CD4-positive, alpha-beta T cell treated with Interleukin-21 for 1 hour (primary cell): ENCODE results near the gene GIMAP8.

Source experiments
- DNase-seq: peaks from one replicate; pipeline ENCODE4 v3.0.0-alpha.2; 2020

Gene GIMAP8

DNA sequence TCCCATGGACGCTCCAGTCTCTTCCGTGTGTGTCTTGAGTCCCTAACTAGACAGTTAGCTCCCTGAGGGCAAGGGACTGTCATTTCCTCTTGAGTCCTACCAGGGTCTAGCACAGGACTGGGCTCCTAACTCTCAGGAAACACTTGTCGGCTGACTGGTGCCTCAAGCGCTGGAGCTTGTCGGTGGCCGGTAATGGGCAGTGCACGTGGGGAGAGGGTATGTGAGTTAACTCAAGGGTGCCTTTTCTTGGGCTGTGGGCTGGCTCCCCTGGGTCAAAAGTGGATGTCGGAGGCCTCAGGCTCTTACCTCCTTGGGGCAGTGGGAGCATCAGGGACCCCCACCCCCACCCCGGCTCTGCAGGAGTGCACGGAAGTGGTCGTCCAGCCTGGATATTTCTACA lies 38.4 kb upstream of the GIMAP8 start:
- DNase-seq, result no peak

GRCh38 chr7:150412518-150413488 lies 37.6 kb upstream of the GIMAP8 start:
- DNase-seq, result no peak

- DNase-seq, result no peak
These were observed 36.8 kb upstream of the GIMAP8 start for GRCh38 chr7:150413640-150414081.

DNA sequence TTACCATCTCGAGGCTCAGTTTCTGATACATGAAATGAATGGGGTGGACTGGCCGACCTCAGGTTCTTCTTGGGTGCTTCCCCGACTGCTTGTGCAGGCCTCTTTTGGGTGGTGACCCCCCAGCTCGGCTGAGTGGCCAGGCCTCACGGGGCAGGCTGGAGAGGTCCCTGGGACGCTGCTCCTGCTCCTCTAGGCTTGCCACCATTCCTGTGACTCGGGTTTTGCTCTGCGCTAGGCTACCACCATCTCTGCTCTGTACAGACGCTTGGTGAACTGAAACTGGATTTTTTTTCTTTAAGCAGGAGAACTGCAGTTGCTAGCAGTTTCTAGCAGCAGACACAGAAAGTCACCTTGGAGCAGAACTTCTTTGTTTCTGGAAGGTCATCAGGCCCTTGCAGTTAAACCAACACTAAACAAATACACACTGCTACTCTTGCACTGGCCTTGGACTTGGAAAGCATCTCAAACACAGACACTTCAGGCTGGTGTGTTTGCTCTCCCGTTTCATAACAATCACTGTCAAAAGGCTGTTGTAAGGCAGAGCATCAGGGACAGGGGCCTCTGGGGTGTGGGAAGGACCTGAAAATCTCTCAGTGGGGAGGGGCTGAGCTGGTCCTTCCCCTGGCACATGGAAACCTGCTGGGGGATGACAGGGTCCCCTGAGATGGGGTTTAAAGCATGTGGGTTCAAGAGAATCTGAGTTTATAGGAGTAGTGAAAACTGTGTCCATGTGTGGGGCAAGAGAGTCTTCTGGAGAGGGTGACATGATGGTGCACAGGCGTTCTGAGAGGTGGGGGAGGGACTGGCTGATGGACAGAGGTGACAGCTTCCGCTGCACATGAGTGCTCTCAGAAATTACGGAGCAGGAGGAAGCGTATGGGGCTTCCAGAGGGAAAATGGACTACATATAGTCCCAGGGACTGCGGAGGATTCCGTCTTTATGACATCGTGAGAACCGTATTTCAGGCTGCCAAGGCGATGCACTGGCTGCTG lies 35.0 kb upstream of the GIMAP8 start:
- no peak for DNase-seq

GRCh38 chr7:150417239-150417638 lies 33.2 kb upstream of the GIMAP8 start:
- DNase-seq, result no peak

- DNase-seq, result no peak
These were observed 32.6 kb upstream of the GIMAP8 start for GRCh38 chr7:150417863-150418262.

DNA sequence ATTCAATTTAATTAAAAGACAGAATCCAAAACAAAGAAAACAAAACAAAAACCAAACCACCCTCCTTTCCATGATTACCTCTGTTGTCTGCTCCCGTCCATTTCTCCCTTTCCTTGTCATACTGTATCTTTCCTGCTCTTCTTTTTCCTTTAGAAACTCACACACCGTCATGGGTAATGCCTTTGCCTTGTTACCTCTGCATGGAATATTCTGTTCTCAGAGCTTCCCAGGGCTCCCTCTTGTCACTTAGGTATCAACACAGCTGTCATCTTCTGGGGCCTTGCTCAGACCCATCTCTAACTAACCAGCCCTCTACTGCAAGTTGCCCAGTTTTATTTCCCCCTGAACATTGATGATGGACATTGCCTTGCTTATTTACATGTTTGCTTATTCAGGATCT lies 30.2 kb upstream of the GIMAP8 start:
- no peak for DNase-seq

- peak; percentile 88 for DNase-seq
These were observed 29.3 kb upstream of the GIMAP8 start for GRCh38 chr7:150420987-150421674.

GRCh38 chr7:150421831-150422230 lies 28.6 kb upstream of the GIMAP8 start:
- DNase-seq, result no peak

DNA sequence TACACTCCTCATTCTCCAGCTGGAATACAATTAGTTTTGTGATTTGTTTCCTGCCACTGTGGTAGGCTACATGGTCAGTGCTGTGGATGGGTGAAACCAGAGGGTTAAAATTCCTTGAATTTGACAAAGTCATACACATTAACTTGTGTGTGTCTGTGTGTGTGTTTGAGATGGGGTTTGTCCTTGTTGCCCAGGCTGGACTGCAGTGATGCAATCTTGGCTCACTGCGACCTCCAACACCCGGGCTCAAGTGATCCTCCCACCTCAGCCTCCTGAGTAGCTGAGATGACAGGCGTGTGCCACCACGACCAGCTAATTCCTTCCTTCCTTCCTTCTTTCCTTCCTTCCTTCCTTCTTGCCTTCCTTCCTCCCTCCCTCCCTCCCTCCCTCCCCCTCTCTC lies 24.8 kb upstream of the GIMAP8 start:
- DNase-seq, result no peak

- no peak for DNase-seq
These were observed 21.6 kb upstream of the GIMAP8 start for GRCh38 chr7:150428671-150429451.

- DNase-seq, result no peak
These were observed 20.7 kb upstream of the GIMAP8 start for GRCh38 chr7:150429699-150430098.

- DNase-seq, result no peak
These were observed 19.9 kb upstream of the GIMAP8 start for GRCh38 chr7:150430465-150431085.

GRCh38 chr7:150431839-150432658 lies 18.4 kb upstream of the GIMAP8 start:
- DNase-seq, result no peak

DNA sequence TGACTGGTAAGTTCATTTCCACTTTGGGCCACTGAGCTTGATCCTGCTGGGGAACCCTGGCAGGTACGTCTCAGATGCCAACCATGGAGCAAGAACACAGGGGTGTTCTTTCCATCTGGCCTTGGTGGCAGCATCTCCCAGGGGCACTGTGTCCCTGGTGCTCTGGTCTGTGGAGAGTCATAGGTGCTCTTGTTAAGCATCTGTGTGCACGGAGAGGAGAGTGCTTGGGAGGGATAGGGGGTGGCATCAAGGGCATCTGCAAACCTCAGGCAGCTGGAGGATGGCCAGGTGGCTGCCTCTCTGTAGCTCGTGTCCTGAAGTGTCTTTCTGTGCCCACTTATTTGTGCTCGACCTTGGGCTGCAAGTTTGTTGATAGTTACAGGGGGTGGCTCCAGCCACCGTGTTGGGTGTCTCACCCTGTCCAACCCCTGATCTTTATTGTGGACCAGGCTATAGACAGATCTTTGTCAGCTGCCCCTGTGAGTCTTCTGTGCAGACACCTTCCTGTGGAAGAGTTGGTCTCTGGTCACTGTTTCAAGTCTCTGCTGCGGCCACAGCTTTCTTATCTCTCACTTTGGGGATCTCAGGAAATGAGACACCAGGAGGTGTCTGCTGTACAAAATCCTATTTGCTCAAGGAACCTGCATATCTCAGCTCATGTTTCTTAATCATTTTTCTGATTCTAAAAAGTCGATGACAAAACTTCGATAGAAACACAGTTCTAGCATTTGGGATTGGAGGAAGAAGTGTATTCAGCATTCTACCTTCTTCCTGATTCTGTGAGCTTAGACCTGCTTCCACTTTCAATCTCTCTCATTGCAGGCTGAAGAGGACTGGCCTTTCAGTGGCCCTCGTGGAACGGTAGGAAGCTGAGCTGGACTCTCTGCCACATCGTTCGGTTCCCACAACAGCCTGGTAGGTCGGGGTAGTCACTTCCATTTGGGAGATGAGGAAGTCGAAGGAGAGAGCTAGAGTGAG lies 17.2 kb upstream of the GIMAP8 start:
- DNase-seq, result no peak

GRCh38 chr7:150434240-150434639 lies 16.2 kb upstream of the GIMAP8 start:
- DNase-seq, result no peak

- no peak for DNase-seq
These were observed 15.4 kb upstream of the GIMAP8 start for GRCh38 chr7:150435047-150435389.

GRCh38 chr7:150435390-150436073 lies 14.9 kb upstream of the GIMAP8 start:
- DNase-seq, result no peak

DNA sequence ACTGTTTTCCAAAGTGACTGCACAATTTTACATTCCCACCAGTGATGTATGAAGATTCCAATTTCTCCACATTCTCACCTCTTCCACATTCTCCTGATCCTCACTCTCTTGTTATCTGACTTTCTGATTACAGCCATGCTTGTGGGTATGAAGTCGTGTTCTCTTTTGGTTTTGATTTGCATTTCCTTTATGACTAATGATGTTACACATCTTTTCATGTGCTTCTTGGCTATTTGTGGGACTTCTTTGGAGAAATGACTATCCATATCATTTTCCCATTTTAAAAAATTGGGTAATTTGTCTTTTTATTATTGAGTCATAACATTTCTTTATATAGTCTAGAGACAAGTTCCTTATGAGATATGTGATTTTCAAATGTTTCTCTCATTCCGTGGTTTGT lies 10.5 kb upstream of the GIMAP8 start:
- no peak for DNase-seq
